ENCODE measurements around the gene ARL4A.

The ARL4A gene

DNA sequence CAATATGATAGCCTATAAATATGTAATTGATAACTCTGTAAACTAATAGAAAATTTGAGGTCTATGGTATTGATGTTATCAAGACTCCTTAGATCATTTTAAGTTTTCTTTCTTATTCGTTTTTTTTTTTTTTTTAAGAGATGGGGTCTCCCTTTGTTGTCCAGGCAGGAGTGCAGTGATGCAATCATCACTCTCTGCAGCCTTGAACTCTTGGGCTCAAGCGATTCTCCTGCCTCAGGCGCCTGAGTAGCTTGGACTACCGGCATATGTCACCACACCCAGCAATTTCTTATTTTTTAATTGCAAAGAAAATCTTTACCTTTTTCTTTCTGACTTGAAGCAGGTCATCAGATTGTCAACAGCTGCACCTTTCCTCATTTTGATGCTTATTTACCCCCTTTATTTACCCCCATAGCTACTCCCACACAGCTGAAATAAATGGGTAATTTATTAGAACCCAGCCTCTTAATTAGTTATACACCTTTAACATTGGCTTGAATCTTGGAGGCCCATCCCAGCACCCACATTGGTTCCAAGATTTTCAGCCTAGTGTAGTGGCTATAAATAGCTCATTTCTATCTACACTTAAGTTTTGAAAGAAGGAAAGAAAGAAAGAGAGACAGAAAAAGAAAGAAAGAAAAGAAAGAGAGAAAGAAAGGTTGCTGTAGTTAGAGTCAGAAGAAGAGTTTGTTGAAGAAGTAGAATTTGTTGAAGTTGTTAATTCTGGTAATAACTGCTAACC, 38.3 kb downstream of the ARL4A start:
- DNase-seq (ENCODE audit: low read depth): no peak

DNA sequence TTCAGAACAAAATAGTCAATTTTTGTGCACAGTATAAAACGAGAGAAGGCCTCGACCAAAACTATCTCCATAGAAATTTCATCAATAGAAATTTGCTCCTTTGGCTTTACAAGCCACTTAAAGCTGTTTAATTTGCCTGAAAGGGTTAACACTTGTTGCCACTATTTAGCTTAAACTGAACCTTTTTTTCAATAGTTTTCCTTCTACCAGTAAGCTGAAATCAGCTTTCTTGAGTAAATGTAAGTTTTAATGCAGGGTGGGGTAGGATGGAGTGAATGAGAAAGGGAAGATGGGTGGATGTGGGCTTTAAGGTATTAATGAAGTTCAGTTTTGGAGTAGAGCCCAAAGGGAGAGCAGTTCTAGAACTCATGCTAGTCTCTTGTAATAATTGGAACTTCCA, 39.5 kb downstream of the ARL4A start:
- no peak for DNase-seq (ENCODE audit: low read depth)

DNA sequence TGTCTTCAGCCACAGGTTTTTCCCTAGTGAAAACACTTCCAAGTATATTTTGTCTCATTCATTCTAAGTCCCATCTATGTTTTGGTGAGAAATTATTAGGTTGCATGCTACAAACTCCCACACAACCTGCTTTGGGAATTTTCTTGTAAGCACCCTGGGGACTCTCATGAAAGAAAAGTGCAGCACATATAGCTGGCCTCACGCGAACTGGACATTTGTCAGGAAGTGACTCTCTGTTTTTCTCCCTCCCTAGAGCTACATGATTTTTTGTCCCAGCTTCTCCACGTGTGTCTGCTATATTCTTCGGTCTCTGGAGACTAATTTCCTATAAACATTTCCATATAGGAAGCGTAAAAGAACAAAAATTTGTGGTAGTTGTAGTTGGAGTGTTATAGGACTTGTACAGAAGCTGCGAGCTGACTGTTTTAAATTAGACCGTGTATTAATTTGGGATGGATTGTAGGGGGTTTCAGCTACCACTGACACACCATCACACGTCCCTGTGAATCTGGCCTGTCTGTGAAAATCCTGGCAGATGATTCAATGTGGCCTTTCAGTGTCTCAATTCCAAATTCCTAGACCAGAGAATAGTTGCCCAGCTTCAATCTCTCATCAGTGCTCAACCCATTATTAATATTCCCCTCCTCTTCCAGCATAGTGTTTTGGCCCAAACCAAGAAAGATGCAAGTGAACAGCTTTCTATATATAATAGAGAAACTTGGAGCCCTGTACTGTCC, 40.2 kb downstream of the ARL4A start:
- DNase-seq (ENCODE audit: low read depth): no peak

DNA sequence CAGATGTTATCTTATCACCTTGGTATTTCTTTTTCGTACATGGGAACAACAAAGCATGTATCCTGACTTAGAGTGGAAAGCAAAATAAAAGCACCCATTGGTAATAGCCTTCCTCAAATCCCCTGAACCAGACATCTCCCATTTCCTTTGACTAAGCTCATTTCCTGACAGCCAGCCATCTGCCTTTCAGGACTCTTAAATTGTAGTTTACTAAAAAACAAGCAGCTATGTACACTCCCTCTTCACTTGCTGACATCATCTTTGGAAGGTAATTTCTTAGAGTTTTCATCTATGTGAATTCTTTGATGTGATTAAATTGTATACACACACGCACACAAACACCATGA, 40.7 kb downstream of the ARL4A start:
- no peak for DNase-seq (ENCODE audit: low read depth)

GRCh38 chr7:12729112-12729511, 41.7 kb downstream of the ARL4A start:
- DNase-seq (ENCODE audit: low read depth): no peak

DNA sequence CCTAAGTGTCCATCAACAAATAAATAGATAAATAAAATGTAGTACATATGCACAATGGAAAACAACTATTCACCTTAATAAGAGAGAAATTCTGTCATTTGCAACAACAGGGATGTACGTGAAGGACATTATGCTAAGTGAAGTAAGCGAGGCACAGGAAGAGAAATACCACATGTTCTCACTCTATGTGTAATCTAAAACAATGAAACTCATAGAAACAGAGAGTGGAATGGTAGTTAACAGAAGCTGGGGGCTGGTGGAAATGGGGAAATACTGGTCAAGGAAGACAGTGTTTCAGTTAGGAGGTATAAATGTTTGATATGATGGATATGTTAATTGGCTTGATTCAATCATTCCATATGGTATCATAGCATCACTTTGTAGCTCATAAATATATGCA, 43.1 kb downstream of the ARL4A start:
- no peak for DNase-seq (ENCODE audit: low read depth)

DNA sequence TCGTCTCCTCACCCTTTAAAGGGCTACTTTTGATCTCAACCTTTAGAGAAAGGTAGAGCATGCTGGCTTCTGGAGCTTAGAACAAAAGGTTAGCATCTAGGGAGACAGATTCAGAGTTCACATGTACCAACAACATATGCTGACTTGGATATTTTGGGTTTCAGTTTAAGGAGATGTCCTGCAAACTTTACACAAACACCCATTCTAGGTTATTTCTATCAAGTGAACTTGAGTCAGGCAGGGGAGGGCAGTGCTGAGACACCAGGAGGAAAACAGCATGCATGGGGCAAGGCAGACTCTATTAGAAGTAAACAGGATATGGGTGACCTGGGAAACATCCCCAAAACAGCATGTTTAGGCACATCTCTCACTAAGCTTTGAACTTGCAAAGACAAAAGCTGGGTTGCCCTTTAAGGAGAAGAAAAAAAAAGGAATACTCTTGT, 43.8 kb downstream of the ARL4A start:
- DNase-seq (ENCODE audit: low read depth): no peak

DNA sequence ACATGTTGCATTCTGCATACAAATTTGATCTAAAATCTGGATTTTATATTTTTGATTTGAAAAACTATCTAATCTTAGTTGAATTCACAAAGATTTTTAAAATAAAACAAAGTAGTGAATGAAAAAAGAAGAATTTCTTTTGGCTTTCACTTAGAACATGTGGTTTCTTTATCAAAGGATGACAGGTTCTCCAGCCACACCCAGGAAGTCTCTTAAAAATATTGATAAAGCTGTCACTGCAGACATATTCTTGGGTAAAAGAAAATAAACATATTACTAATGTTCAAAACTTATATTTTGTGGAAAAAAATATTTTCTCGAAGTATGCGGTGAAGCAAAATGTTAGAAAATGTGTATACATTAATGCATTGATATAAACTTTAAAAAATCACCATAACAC, 44.3 kb downstream of the ARL4A start:
- no peak for DNase-seq (ENCODE audit: low read depth)

- DNase-seq (ENCODE audit: low read depth): no peak
These were observed 45.0 kb downstream of the ARL4A start for GRCh38 chr7:12732428-12732827.

DNA sequence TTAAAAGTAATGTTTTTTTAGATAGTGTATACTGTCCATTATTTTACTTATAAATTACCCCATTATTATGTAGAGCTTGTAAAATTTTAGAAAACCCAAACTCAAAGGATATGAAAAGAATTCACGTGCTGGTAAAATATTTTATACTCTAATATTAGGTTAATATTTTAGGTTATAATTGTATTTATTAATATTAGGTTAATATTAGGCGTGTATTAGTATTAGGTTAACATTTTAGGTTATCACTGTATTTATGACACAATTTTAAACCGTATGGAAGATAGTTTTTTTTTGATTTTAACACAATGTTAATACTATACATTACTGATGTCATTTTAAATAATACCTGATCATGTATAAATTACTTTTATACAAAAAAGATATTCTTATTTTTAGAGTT, 48.5 kb downstream of the ARL4A start:
- DNase-seq (ENCODE audit: low read depth): no peak

GRCh38 chr7:12737373-12737772, 49.9 kb downstream of the ARL4A start:
- DNase-seq (ENCODE audit: low read depth): no peak

GRCh38 chr7:12737836-12738235, 50.4 kb downstream of the ARL4A start:
- DNase-seq (ENCODE audit: low read depth): no peak

DNA sequence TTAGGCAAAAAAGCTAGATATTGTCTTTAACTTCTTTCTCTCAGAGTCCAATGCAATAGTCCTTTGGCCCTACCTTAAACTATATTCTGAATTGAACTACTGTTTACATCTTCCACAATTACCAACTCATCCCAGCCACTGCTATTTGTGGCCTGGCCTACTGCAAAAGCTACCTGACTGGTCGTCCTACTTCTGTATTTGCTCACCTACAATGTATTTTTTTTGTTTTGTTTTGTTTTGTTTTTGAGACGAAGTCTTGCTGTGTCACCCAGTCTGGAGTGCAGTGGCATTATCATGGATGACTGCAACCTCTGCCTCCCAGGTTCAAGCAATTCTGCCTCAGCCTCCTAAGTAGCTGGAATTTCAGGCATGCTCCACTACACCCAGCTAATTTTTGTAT, 51.2 kb downstream of the ARL4A start:
- no peak for DNase-seq (ENCODE audit: low read depth)

Measured in non-pigmented ciliary epithelial cell (primary cell).